GM10248 (cell line): Measurements from ENCODE around the gene KRTAP10-11.

Source experiments
- CTCF ChIA-PET: fragments of 300-600 bp; sonication (Branson Sonifier 250); formaldehyde crosslinking; extraction: SDS; loops from one replicate; lab custom pipeline; 2021; ENCODE audit warnings: antibody characterized with exemption; lab: Yijun Ruan, JAX
- POLR2A ChIA-PET: fragments of 350-650 bp; sonication (Branson Sonifier 250); formaldehyde crosslinking; extraction: SDS; loops from one replicate; lab custom pipeline; 2020; ENCODE audit warnings: antibody characterized with exemption; lab: Yijun Ruan, JAX
- DNase-seq: peaks from one replicate; pipeline ENCODE4 v3.0.0; 2012; ENCODE audit errors: extremely low spot score
- CTCF ChIP-seq: IDR thresholded peaks from 2 replicates; pipeline ENCODE4 v1.5.1; 2012; ENCODE audit warnings: mild to moderate bottlenecking, low read depth; ENCODE audit errors: extremely low read depth, missing control alignments, control extremely low read depth

The KRTAP10-11 gene

GRCh38 chr21:44644878-44645277 is 1.3 kb upstream of the KRTAP10-11 start:
- DNase-seq: no peak
- TF ChIP-seq CTCF: no peak
- ChIA-PET POLR2A (no interaction called here), CTCF (no interaction called here)

- POLR2A ChIA-PET: no interaction called here
- no peak for DNase-seq
- no peak for TF ChIP-seq CTCF
- CTCF ChIA-PET: no interaction called here
Measured at GRCh38 chr21:44647222-44647552, 973 bp downstream of the KRTAP10-11 start.

GRCh38 chr21:44648557-44649311 is 2.5 kb downstream of the KRTAP10-11 start:
- DNase-seq: no peak

GRCh38 chr21:44649521-44650100 is 3.4 kb downstream of the KRTAP10-11 start:
- ChIA-PET POLR2A (interaction anchor here (0.6 kb wide), 1 partner anchor 74 kb away, joined by 3 read pairs; no protein-coding TSS in a partner anchor), CTCF (interaction anchor here (1.4 kb wide), 1 partner anchor 10 kb away, joined by 3 read pairs; no protein-coding TSS in a partner anchor)
- no peak for DNase-seq
- no peak for TF ChIP-seq CTCF

More at GRCh38 chr21:44648557-44649311, 2.5 kb downstream of the KRTAP10-11 start:
- ChIA-PET CTCF (interaction anchor here (1.4 kb wide), 1 partner anchor 11 kb away, joined by 3 read pairs; no protein-coding TSS in a partner anchor), POLR2A (no interaction called here)
- no peak for TF ChIP-seq CTCF

- ChIA-PET CTCF (interaction anchor here (1.4 kb wide), 1 partner anchor 9 kb away, joined by 3 read pairs; no protein-coding TSS in a partner anchor), POLR2A (no interaction called here)
- no peak for DNase-seq
- no peak for TF ChIP-seq CTCF
Measured at GRCh38 chr21:44650265-44650972, 4.2 kb downstream of the KRTAP10-11 start.

- ChIA-PET CTCF (no interaction called here), POLR2A (no interaction called here)
- no peak for DNase-seq
- TF ChIP-seq CTCF: no peak
Measured at GRCh38 chr21:44650973-44651675, 4.9 kb downstream of the KRTAP10-11 start.
